BJ (cell line): ENCODE measurements around the gene FAM169A. TPM values are rescaled to one million over a fixed set of nuclear protein-coding genes. Genes with fewer than 3 reads are reported as not detected.
"Not testable (repeated sequence)": the region's sequence is repeated elsewhere in the genome, so short reads cannot be mapped to it uniquely, and the experiment has no call there.

Experiments used
- CTCF ChIA-PET: fragments of 350-600 bp; formaldehyde crosslinking; extraction: SDS; loops from one replicate; lab custom pipeline; 2021; ENCODE audit warnings: antibody characterized with exemption, inconsistent platforms; lab: Yijun Ruan, JAX
- POLR2A ChIA-PET: fragments of 300-600 bp; sonication (Branson Sonifier 250); formaldehyde crosslinking; extraction: SDS; loops from one replicate; lab custom pipeline; 2021; ENCODE audit warnings: antibody characterized with exemption; lab: Charles Lee
- DNase-seq: peaks from one replicate; pipeline ENCODE4 v3.0.0-alpha.2; 2011; ENCODE audit warnings: low read depth
- H3K27me3 ChIP-seq: 2 replicates; pipeline ENCODE4 v1.6.0; 2011; ENCODE audit warnings: low read length; ENCODE audit not compliant: control insufficient read depth, insufficient read depth
- H3K36me3 ChIP-seq: 2 replicates; pipeline ENCODE4 v1.5.1; 2011; ENCODE audit warnings: low read length; ENCODE audit not compliant: control insufficient read depth, insufficient read depth
- H3K4me3 ChIP-seq: 2 replicates; pipeline ENCODE4 v1.5.1; 2011; ENCODE audit warnings: low read depth, mild to moderate bottlenecking, control low read depth, low read length
- polyA plus RNA-seq: library from polyadenylated mRNA; depleted of rRNA; stranded (reverse); fragments of >200 nt; gene quantifications from 2 replicates; pipeline ENCODE4 v1.2.3, GENCODE V29; 2011
- TF ChIP-seq, protein P1 (sequence below): IDR thresholded peaks from 2 replicates; pipeline ENCODE4 v1.5.1; 2011; ENCODE audit warnings: low read depth, mild to moderate bottlenecking, control low read depth, inconsistent platforms, low read length, moderate library complexity; ENCODE audit not compliant: insufficient read depth

Gene FAM169A
- polyA plus RNA-seq, 1 experiment, result 0.22 TPM

DNA sequence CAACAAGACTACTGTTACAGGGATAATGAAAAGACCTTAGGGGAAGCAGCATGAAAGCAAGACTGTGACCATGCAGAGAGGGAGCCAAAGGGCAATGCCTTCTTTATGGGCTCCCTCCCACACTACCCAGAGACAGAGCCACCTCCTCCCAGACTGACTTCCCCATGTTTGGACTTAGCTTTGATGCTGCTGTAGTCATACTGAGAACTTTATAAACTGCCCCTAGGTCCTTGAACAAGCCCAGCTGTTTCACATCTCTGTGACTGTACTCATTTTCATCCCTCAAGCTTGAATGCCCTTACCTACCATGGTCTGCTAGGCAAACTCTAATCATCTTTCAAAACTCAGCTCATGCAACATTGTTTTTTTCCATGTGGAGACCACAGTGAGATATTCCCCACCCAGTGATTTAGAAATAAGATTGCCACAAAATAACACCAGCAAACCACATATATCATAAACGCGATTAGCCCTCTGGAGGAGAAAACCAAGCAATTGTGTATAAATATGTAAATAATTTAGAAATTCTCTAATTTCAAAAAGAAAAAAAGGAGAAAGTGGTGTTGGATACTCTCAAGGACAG lies 23.4 kb upstream of the FAM169A start:
- TF ChIP-seq, protein P1, sequence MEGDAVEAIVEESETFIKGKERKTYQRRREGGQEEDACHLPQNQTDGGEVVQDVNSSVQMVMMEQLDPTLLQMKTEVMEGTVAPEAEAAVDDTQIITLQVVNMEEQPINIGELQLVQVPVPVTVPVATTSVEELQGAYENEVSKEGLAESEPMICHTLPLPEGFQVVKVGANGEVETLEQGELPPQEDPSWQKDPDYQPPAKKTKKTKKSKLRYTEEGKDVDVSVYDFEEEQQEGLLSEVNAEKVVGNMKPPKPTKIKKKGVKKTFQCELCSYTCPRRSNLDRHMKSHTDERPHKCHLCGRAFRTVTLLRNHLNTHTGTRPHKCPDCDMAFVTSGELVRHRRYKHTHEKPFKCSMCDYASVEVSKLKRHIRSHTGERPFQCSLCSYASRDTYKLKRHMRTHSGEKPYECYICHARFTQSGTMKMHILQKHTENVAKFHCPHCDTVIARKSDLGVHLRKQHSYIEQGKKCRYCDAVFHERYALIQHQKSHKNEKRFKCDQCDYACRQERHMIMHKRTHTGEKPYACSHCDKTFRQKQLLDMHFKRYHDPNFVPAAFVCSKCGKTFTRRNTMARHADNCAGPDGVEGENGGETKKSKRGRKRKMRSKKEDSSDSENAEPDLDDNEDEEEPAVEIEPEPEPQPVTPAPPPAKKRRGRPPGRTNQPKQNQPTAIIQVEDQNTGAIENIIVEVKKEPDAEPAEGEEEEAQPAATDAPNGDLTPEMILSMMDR, result no peak
- Histone ChIP-seq H3K4me3 (no peak overlapping the region), H3K36me3 (no peaks in the 10 kb centered on the region), H3K27me3 (no peaks in the 10 kb centered on the region)
- DNase-seq, result no peak
- CTCF ChIA-PET, result interaction anchor here (0.6 to 1.6 kb wide), 3 partner anchors 13 to 985 kb away, joined by 3 read pairs; no protein-coding TSS in a partner anchor
- POLR2A ChIA-PET, result no interaction called here

DNA sequence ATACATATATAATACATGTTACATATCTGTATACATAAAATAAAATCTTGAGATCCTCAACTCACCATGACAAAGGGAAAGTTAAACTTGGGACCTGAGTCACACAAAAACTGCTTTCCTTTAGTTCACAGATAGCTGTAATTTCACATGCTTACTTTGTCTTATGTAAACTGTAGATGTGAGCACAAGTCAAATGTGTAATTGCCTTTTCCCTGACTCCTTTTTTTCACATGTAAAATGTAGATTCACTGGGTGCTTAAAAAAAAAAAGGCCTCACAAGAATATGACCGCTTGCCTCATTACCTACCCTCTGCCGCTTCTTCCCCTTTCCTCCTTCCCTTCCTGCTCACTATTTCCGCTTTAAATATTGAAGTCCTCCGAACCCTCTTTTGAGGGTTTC lies 21.9 kb upstream of the FAM169A start:
- ChIA-PET CTCF (no interaction called here), POLR2A (no interaction called here)
- no peaks in the 10 kb centered on the region for H3K27me3 ChIP-seq
- no peak overlapping the region for H3K4me3 ChIP-seq
- TF ChIP-seq, protein P1, result no peak
- DNase-seq, result no peak
- H3K36me3 ChIP-seq, result no peaks in the 10 kb centered on the region

DNA sequence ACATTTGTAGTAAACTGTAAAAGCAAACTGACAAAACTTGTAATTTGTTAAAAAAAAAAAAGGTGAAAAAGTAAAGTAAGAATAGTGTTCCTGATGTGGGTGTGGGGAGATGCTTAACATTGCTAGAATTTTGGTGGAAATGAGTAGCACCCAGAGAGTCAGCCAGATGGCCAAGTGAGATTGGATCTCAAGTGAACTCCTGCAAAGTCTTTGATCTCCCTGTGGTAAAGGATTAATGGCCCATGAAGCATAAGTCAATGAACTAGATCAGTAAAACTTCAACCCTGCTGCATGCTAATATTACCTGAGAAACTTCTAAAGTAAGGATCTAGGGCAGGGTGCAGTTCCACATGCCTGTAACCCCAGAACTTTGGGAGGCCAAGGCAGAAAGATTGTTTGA lies 19.0 kb upstream of the FAM169A start:
- H3K27me3 ChIP-seq, result no peaks in the 10 kb centered on the region
- no peak overlapping the region for H3K4me3 ChIP-seq
- H3K36me3 ChIP-seq, result no peaks in the 10 kb centered on the region
- POLR2A ChIA-PET, result no interaction called here
- TF ChIP-seq, protein P1, result no peak
- CTCF ChIA-PET, result no interaction called here
- no peak for DNase-seq

DNA sequence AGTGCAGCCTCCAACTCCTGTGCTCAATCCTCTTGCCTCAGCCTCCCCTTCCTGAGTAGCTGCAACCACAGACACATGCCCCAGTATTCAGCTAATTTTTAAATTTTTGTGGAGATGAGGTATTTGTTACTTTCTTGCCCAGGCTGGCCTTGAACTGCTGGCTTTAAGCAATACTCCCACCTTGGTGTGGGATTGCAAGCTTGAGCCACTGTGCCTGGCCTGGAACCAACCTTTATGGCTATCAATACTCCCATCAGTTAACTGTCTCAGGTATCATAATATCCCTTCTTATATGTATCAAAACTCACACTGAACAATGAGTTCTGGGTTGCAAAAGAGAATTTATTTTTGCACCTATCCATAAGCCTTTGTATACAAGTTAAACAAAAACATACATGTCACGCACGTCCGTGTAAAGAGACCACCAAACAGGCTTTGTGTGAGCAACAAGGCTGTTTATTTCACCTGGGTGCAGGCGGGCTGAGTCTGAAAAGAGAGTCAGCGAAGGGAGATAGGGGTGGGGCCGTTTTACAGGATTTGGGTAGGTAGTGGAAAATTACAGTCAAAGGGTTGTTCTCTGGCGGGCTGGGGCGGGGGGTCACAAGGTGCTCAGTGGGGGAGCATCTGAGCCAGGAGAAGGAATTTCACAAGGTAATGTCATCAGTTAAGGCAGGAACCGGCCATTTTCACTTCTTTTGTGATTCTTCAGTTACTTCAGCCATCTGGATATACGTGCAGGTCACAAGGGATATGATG lies 16.4 kb upstream of the FAM169A start:
- DNase-seq, H3K27me3 ChIP-seq, CTCF ChIA-PET, H3K36me3 ChIP-seq, H3K4me3 ChIP-seq, POLR2A ChIA-PET: not testable (repeated sequence)

DNA sequence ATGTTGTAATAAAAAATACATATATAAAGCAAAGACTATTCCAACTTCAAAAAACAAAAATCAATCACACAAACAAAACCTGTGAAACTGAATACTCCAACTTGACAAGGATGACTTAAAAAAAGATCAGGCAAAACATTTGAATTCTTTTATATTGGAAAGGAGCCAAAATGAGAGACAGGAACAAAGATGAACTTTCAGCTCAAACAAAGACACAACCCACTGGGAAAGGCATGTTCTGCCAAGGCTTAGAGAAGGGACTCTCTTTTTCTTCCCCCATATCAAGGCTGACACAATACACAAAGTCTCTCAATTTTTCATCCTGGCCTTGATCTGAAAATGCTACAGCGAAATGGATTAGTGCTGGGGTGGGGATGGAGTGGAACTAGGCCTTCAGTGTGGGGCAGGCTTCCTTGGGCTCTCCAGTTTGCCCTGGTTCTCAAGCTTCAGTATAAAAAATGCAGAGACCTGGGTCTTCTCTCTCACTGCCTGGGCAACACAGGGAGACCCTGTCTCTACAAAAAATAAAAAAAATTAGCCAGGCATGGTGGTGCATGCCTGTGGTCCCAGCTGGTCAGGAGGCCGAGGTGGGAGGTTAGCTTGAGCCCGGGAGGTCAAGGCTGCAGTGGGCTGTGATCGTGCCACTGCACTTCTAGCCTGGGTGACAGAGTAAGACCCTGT lies 11.6 kb upstream of the FAM169A start:
- ChIA-PET POLR2A (no interaction called here), CTCF (no interaction called here)
- Histone ChIP-seq H3K27me3 (peaks cover 2% of the 10 kb centered on the region; the same call in 1 of the 2 replicates), H3K4me3 (no peak overlapping the region), H3K36me3 (no peaks in the 10 kb centered on the region)
- TF ChIP-seq, protein P1, result no peak
- DNase-seq, result no peak
